ENCODE measurements around the gene ABCC9.

DNA sequence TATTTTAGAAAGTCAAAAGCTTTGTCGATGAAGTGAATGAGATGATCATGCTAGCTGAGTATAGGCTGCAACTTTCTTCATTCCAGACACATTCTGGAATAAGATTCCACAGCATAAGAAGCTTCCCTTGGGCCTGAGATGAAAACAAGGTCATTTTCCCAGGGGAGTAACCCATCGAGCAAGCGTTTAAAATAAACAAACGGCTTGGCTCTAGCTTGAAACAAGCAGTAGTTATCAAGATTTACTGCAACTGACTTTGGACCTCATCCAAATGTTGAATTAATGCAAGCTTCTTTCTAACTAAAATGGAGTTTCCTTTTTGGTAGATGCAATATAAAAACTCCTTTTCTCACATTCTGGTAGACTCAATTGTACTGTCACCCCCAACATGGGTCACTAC lies 189.7 kb downstream of the ABCC9 start:
- TF ChIP-seq, protein P1, sequence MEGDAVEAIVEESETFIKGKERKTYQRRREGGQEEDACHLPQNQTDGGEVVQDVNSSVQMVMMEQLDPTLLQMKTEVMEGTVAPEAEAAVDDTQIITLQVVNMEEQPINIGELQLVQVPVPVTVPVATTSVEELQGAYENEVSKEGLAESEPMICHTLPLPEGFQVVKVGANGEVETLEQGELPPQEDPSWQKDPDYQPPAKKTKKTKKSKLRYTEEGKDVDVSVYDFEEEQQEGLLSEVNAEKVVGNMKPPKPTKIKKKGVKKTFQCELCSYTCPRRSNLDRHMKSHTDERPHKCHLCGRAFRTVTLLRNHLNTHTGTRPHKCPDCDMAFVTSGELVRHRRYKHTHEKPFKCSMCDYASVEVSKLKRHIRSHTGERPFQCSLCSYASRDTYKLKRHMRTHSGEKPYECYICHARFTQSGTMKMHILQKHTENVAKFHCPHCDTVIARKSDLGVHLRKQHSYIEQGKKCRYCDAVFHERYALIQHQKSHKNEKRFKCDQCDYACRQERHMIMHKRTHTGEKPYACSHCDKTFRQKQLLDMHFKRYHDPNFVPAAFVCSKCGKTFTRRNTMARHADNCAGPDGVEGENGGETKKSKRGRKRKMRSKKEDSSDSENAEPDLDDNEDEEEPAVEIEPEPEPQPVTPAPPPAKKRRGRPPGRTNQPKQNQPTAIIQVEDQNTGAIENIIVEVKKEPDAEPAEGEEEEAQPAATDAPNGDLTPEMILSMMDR (IDR thresholded peaks at IDR 0.05): no peak
- TF ChIP-seq POLR2A (IDR thresholded peaks at IDR 0.05): no peak
